ENCODE data around the gene TNPO2. TPM values are rescaled to one million over a fixed set of nuclear protein-coding genes. Genes with fewer than 3 reads are reported as not detected.

The TNPO2 gene
- total and polyA plus RNA-seq, 2 of the 13 experiments (the other 11 are each of a cell fraction or from before 2014, with no cell fraction given) = 31.7 to 61.0 TPM

- no peak for TF ChIP-seq ZNF597 (CRISPR knock-in tag; IDR thresholded peaks at IDR 0.05)
- no peak for TF ChIP-seq ZBTB26 (CRISPR knock-in tag; IDR thresholded peaks at IDR 0.05; ENCODE audit: borderline replicate concordance)
- no peak; the same call in 1 of the 2 replicates for TF ChIP-seq PPARG (CRISPR knock-in tag; conservative IDR thresholded peaks at IDR 0.05)
- peak; percentile 13; the same call in 1 of the 2 replicates for TF ChIP-seq GATAD2A (CRISPR knock-in tag; IDR thresholded peaks at IDR 0.05)
- no peak for TF ChIP-seq BATF2 (CRISPR knock-in tag; IDR thresholded peaks at IDR 0.05)
- TF ChIP-seq PRDM15 (CRISPR knock-in tag; IDR thresholded peaks at IDR 0.05) = no peak
- TF ChIP-seq HNF4A (CRISPR knock-in tag; IDR thresholded peaks at IDR 0.05) = no peak
- no peak for TF ChIP-seq TBP (CRISPR knock-in tag; IDR thresholded peaks at IDR 0.05)
- TF ChIP-seq GTF3A (CRISPR knock-in tag; conservative IDR thresholded peaks at IDR 0.05) = no peak
- TF ChIP-seq GABPA (IDR thresholded peaks at IDR 0.05; ENCODE audit: low read depth, low read length) = peak; percentile 94
- peak; percentile 98 for TF ChIP-seq GABPA (CRISPR knock-in tag; IDR thresholded peaks at IDR 0.05; ENCODE audit: low read depth)
- TF ChIP-seq SSRP1 (CRISPR knock-in tag; IDR thresholded peaks at IDR 0.05) = no peak
- TF ChIP-seq PHF20 (CRISPR knock-in tag; IDR thresholded peaks at IDR 0.05) = peak; percentile 98
- no peak for TF ChIP-seq DPF2 (CRISPR knock-in tag; IDR thresholded peaks at IDR 0.05; ENCODE audit: borderline replicate concordance, low read depth)
- no peak for TF ChIP-seq ZNF292 (CRISPR knock-in tag; IDR thresholded peaks at IDR 0.05; ENCODE audit: borderline replicate concordance, low read depth)
- TF ChIP-seq ZNF609 (CRISPR knock-in tag; IDR thresholded peaks at IDR 0.05; ENCODE audit: borderline replicate concordance) = no peak
- no peak; the same call in 1 of the 2 replicates for TF ChIP-seq KDM3A (CRISPR knock-in tag; IDR thresholded peaks at IDR 0.05; ENCODE audit: low read depth)
- no peak for TF ChIP-seq RBAK (CRISPR knock-in tag; IDR thresholded peaks at IDR 0.05)
Measured at GRCh38 chr19:12669270-12670158, 54.2 kb downstream of the TNPO2 start (continued).
